GM19240 (cell line): Measurements from ENCODE around the gene ZIC1.

Experiments
- DNase-seq: peaks from one replicate; pipeline ENCODE4 v3.0.0; 2011; ENCODE audit warnings: low spot score; ENCODE audit not compliant: insufficient read length

The ZIC1 gene

DNA sequence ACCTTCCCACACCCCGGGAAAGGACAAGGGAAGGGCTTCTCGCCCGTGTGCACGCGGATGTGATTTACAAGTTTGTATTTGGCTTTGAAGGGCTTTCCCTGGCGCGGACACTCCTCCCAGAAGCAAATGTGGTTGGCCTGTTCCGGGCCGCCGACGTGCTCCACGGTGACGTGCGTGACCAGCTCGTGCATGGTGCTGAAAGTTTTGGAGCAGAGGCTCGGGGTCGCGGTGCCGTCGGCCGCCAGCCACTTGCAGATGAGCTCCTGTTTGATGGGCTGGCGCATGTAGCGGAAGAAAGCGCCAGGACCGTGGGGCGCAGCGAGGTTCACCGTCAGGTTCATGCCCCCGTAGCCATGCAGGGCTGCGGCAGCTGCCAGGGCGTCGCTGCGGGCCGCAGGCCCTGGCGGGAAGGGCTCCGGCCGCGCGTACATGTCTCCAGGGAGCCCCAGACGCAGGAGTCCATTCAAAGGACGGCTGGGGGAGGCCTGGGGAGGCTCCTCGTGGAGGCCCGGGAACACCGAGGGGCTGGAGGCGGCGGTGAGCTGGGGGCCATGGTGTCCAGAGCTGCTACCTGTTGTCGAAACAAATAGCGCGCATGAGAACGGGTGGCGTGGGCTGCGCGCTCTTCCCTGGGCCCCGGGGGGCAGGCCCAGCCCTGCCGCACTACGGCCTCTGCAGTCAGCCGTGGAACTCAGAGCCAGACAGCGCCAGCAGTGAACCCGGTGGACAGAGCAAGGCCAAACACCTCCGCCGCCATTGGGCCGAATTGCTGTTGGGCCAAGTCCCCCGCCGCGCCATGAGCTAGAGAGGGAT is 13.1 kb upstream of the ZIC1 start:
- DNase-seq = no peak

DNA sequence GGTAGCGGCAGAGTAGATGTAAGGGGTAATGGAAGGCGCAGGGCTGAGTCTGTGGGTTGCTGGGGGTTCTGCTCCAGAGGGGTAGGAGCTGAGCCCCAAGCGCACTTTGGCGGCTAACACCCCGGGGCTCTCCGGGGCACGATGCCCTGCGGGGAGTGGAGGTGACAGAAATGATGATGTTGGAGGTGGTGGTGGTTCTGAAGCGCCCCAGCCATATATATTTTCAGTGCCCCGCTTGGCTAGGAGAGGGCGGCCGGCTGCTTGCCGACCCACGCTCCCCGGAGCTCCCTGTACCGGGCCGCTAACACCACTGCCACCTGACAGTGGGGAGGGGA is 12.5 kb upstream of the ZIC1 start:
- no peak for DNase-seq

DNA sequence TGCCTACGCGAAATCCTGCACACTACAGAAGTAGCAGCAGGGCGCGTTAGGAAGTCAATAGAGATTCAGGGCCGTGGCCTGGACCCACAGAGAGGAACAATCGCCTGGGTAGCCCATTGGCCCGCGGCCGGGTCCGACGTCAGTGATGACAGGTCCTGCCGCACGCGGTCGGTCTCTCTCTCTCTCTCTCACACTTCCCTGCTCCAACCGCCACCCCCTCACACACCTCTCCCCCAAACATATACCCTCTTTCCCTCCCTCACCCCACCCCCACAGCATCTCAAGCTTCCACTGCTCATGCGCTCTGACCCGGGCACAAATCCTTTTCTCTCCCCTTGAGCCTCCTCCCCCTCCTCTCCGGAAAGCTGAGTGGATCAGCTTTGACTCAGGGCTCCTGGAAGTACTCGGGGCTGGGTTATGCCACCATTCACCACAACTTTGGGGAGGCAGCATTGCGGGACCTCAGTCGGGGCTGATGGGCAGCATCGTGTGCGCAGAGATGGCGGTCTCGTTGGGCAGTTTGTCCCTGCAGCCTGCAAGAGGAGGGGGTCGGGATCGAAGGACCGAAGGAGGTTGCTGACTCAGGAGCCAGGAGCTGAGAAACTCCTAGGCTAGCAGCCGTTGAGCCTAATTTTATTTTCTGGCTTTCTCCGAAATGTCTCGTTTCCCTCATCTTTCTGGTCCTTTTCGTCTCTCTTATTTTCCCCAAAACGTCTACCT is 11.8 kb upstream of the ZIC1 start:
- no peak for DNase-seq

DNA sequence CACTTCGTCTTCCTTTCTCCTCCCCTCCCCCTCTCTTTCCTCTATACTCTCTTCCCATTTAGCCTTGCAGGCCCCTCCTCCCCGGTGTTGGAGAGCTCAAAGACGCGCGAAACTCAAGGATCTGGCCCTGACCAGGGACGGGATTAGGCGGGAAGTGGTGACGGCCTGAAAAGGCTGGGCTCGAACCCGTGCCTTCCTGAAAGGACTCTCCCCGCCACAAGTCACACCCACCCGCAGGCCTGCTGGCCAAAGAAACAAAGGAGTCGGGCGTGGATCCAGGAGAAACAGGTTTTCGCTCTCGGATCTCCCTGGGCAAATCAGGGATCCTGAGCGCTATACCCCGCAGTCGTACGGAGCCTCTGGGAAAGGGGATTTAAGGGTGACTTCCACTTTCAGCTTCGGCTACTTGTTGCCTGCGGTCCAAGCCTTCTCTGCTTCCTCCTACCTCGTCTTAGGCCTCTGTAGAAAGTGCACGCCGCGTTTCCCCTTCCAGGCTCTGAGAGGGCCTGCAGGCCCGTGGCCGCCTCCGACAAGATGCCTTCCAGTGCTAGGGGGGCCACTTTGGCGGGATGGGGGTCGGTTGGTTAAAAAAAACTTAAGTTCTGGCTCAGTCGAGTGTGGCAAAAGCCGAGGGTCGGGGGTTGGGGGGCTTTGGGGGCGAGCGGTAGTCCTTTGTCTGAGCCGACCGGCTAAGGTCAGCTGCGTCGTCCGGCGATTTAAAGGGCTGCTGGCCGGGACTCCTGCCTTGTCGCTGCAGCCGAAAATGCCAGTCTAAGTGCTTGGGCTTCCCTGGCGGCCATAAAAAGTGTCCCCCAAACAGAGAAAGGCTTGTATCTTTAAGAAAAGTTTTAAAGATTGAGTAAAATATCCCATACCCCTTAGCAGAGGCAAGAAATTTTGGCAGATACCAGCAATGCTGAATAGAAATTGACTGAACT is 11.0 kb upstream of the ZIC1 start:
- DNase-seq = no peak

DNA sequence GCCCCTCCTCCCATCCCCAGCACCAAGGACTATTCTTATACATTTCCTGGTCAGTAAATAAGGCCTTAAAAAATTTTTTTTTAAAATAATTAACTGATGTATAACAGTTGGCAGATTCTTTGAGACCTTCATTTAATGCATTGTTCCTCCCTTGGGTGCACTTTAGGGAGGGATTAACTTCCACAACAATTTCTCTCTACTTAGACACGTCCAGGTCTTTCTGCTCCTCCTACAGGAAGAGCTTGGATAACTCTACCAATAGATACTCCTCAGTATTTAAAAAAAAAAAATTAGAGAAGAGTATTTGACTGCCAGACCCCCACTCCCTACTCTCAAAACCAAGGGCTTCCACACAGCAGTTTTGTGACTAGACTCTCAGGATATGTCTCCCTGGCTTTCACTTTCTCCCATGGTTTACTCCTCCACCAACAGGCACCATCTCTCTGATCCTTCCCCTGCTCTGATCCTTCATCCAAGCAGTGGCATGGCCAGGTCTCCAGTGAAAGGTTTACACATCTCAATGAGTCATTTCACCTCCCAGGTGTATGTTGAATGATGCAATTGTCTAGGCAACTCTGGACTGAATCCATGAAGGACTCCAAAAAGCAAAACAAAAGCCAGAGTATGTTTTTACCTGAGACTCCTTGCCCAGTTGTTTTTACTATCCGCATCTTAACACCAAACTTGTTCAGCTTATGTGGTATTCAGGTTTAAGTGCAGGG is 10.2 kb upstream of the ZIC1 start:
- DNase-seq = no peak

DNA sequence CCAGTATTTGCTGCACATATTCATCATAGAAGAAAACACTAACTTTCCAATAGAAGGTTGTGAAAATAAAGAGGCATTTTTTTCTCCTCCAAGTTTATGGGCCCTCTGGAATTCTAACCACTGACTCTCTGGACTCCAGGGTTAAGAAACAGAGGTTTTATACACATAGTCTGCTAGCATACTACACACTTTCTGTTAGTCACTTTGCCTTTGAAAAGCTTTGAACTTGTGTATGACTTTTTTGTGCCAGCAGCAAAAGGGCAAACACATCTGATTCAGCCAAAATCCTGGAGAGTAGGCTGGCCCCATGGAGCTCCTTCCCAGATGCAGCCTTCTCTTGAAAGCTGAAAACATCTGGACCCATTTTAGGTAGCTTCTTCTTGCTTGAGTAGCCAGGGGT is 9.1 kb upstream of the ZIC1 start:
- no peak for DNase-seq

DNA sequence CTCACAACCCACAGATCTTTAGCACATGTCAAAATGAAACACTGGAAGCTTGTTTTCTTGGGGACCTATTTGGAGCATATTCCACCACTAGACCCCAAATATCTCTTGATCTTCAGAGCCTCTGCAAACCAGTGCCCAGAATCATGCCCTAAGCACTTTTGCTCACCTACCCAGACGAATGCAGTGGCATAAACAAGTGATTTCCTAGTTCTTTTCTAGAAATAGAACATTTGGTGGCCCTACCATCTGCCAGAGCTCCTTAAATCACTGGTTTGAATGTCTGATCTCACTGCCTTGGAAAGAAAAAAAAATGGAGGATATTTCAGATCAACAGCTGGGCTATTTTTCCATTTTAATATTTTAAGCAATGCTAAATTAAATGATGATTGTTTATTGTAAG is 8.2 kb upstream of the ZIC1 start:
- no peak for DNase-seq

DNA sequence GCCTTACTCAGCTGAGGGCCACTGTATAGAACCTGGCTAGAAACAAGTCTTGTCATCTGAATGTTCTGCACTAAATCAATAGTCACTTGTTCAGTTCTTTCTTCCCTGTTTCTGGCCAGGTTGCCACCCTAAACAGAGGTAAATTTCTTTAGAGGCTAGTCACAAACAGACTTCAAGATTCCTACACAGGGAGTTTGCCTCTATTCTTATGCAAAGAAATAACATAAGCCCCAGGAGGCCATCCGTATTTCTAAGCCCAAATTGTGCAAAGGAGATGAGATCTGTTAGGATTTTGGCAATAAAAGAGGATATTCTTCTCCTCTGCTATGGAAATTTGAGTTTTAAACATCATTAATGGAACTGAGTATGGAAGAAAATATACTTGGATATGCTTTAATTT is 7.7 kb upstream of the ZIC1 start:
- DNase-seq = no peak

DNA sequence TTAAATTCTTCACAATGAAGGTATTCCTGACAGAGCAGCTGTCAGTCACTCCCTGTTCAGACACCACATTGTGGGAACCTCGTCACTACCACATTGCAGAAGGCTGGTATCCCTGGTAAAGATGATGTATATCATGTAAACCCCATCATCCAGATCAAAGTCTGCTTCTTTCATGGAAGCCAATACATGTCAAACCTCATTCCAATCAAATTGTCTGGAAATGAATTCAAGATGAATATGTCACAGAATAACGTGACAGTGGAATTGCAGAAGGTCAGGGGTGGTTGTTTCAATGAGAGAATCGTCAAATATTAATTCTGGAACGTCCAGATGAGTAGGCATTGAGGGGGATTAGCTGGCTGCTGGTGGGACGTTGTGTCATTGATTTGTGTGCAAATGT is 7.0 kb upstream of the ZIC1 start:
- DNase-seq = no peak

DNA sequence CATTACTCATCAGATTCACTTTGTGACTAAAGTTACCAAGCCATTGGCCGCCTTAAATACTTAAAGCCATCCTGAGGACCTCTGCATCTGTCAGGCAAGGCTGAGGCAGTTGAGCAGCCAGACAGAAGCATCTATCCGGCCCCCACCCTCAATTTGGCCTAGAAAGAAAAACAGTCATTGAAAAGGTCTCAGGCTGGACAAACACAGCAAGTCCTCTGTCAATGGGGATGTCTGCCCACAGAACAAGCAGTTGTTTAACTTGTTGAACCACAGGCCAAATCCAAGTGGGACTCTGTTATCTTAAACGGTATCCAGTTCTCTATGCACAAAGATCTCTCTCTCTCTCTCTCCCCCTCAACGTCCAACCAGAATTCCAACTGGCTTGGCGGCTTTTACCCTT is 5.7 kb upstream of the ZIC1 start:
- DNase-seq = no peak

DNA sequence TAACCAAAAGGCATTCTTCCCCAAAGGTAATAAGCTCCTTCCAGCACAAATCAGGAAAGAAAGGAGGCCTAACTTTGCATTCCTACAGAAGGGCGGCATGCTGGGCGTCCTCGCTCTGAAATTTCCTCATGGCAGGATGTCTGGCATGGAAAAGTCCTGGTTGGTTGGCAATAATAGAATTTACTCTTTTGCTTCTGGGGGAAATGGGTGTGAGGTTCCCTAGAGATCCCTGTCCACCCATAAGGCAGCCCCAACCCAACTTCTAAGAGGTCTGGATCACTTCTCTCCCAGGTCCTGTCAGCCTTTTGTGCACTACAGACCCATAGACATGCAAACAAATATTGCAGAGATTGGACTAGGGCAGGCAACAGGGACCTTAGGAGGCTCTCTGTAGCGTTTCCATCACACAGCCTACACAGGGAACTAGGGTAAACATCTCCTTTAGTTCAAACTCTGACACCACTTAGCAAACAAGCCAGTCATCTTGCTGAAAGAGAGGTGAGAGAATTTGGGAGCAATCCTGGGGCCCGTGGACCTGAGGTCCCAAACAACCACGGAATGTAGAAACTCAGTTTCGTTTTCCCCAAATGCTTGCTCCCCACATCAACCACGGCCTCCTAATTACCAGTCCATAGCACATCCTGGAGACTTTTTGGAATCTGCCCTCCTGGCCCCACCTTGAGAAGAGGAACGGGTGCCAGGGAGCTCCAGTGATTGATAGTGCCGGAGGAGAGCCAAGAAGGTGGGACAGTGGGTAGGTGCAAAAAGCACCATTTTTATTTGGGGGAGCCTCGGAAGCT is 5.0 kb upstream of the ZIC1 start:
- no peak for DNase-seq

DNA sequence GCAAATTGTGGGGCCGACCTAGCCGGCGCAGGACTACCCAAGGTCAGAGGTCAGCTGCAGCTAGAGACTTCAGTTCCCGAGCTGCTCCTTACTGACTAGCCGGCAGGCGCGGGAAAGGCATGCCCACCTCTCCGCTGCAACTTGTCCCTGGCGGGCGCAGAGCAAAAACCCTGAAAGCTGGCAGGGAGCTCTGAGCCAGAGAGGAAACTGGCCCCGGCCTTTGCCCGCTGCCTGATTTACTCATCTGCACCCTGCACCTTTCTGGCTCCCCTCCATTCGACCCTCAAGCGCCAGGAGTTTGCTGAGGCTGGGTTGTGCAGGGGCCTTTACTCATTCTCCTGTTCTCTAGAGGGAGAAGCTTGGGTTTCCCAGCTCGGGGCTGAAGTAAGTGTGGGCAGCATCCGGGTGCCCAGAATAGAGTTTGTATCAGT is 4.3 kb upstream of the ZIC1 start:
- DNase-seq = no peak

DNA sequence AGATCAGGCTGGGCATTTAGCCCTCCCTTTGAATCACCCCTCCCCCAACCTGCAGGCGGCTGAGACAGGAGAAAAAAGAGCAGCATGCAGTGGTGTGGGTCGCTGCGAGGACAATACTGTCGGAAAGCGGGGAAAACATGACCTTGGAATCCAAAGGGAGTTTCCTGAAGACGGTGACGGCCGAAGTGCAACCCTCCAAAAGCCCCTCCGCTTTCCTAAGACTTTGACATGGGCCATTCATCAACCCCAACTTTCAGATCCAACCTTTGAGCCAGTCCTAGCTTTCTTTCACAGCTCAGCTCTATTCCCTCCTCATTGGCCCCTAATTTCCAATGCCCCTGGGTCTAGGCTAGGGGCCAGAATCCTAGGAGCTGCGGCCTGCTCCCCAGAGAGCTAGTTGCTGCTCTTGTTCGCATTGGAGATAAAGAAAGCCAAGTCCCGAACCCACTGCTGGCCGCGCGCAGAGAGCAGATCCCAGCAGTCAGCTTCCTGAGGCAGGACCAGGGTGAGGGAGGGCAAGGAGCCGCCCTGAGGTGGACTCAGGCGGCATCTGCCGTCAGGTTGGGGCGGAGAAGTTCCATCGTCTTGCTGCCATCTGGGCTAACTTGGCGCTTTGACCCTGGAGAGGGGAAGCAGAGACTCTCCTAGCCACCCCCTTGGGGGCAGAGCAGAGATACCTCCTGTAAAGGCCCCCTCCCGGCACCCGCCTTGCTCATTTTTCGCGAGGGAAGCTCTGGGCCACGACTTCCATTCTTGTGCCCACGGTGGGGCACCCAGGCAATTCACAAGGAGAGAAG is 3.7 kb upstream of the ZIC1 start:
- no peak for DNase-seq

DNA sequence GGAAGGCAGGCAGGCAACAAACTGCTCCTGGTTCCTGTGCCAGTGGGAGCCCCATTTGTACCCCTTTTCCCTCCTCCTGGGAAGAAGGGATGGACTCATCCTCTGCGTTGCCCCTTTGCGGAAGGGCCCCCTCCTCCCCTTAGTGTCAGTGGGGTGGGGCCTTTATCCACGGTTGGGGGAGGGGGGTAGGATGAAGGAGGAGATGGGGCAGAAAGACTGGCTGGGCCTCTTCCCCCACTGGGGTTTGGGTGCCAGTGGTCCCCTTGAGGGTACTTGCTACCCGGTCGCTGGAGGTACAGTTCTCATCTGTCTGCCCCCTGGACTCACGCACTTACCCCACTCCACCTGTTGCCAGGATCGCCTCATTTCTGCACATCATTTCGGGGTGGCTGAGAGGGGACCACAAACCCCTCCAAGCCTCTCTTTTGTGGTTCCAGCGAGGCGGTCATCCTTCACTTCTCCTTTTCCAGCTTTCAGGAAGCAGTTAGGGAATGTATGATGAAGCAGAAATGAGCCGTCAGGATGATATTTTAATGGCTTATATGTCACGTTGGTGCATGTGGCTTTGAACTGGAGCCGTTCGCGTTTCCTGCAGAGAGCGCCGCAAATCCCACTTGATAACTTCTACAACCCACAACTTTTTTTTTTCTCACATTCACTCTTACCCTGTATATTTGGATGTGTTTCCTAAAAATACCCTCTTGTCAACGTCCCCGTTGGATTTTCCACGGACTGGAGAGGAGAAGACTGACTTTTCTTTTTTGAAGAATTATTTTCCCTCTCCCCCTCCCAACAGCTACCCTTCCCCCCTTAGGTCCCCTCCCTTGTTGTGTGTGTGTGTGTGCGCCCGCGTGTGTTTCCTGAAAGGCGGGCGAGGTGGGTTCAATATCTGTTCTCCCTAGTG is 2.9 kb upstream of the ZIC1 start, which contains the start of gene ZIC4:
Gene ZIC4, minus strand, starts transcription at position 516 of the 904 bp plus-strand sequence. CDS start 3,746 bp downstream, outside the sequence.
- DNase-seq = no peak

DNA sequence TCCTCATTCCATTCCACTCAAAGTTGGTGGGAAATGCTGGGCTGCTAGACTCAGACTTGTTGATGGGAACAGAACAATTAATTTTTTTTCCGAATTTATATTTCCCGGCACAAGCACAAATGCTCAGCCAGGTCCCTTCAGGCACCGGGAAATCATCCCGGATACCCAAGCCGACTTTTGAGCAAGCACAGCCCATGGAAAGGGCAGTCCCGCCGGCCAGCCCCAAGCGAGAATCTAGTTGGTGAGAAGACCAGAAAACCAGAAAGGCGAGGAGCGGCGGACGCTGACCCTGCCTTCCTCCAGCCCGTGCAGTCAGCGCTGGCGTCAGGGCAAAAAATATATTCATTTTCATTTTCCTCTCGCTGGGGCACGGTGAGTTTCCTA is 2.1 kb upstream of the ZIC1 start:
- DNase-seq = no peak

DNA sequence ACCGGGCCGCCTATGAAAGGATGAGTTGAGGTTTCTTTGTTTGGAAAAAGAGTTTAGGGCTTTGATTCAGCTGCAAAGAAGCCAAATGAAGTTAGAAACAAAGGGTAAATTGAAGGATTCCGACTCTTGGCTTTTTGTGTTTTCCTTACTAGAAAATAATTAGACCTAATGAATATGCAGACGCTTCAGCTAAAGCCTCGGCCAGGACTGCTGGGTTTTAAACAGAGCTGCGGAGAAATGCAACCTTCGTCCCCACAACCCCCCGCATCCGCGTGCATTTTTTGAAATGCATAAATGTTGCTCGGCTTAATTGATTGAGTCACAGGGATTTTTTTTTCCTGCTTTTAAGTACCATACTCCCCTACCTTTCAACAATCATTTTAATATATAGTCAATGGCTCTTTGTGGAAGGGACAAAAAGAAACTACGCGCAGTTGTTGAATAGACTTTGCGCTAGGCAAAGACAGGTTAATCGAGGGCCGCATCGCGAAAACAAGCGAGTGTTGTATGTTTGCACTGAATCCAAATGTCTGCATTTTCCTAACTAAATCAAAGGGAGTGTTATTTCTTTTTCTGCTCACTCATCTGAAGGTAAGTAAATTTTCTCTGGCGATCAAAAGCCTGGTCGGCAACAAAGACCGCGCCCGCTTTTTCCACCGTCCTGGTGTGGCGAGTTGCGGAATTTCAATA is 1.5 kb upstream of the ZIC1 start:
- no peak for DNase-seq

DNA sequence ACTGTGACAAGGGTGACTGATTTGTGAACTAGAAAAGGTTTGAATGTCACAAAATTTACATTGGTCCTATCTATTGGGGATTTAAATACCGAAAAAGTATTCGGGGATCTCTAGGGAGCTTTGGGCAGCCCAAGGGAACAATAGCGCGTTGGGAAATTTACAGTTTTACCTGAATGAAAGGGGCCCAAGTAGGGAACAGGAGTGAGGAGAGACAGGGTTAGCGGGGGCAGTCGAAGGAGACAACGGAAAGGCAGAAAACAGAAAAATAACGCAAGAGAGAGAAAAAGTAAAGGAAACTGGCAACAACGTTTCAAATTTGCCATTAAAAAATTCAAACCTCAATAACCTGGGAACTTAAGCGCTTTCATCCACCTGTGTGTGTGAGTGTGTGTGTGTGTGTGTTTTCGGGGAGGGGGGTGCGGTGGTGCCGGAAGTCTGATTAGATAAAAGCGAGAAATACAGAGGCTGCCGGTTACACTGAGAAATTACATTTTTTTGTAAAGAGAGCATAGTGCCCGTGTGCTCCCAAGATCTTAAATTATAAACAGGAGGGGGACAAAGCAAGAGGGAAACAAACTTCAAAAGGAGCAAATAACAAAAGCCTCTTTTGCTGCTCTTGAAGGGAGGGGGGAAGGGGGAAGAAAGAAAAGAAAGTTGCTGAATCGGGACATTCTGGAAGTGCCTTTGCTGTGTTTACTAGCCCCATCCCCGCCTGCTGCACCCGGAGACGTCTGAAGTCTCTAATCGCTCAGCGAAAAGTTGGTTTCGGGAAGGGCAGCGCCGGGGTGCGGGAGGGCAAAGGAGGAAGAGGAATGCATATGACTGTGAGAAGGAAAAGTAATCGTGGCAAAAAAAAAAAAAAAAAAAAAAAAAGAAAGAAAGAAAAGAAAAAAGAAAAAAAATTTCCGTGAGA is 721 bp upstream of the ZIC1 start:
- DNase-seq = no peak
